Measurements from ENCODE around the gene OR2L2. TPM values are rescaled to one million over a fixed set of nuclear protein-coding genes. Genes with fewer than 3 reads are reported as not detected.
"Not testable (repeated sequence)": the region's sequence is repeated elsewhere in the genome, so short reads cannot be mapped to it uniquely, and the experiment has no call there.

Gene OR2L2
- total RNA-seq, 4 donors from 2014 or later = 0.60 TPM; not detected in 3

DNA sequence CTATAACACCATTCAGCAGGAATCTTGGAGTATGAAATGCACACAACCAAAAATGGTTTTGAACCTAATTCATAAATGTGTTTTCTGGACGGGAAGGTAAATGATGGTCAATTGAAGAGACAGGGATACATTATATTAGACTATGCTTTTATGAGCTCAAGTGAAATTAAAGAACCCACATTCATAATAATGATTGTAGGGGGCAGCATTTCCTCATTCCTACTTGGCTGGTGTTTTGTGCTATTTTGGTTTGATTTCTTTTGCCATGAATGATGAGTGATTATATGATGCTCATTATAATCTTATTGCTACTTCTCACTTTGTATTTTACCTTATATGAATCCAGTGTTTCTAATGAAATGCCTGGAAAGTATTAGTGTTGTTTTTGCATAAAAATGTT lies 17.1 kb downstream of the OR2L2 start:
- H3K4me1 ChIP-seq = no peaks in the 10 kb centered on the region
- DNase-seq (ENCODE audit: low spot score in 2 of 2) = no peak
- TF ChIP-seq, protein P1, sequence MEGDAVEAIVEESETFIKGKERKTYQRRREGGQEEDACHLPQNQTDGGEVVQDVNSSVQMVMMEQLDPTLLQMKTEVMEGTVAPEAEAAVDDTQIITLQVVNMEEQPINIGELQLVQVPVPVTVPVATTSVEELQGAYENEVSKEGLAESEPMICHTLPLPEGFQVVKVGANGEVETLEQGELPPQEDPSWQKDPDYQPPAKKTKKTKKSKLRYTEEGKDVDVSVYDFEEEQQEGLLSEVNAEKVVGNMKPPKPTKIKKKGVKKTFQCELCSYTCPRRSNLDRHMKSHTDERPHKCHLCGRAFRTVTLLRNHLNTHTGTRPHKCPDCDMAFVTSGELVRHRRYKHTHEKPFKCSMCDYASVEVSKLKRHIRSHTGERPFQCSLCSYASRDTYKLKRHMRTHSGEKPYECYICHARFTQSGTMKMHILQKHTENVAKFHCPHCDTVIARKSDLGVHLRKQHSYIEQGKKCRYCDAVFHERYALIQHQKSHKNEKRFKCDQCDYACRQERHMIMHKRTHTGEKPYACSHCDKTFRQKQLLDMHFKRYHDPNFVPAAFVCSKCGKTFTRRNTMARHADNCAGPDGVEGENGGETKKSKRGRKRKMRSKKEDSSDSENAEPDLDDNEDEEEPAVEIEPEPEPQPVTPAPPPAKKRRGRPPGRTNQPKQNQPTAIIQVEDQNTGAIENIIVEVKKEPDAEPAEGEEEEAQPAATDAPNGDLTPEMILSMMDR (IDR thresholded peaks at IDR 0.05) = no peak
- TF ChIP-seq POLR2A (IDR thresholded peaks at IDR 0.05) (no peak), EP300 (IDR thresholded peaks at IDR 0.05) (no peak)
- no peaks in the 10 kb centered on the region for H3K27me3 ChIP-seq
- H3K27ac ChIP-seq = no peak overlapping the region
- H3K4me3 ChIP-seq = no peak overlapping the region
- no peaks in the 10 kb centered on the region for H3K36me3 ChIP-seq
- WGBS, 2 donors = 65 to 73% methylated on average over 1 of the region's 1 CpG
- H3K9me3 ChIP-seq = no peaks in the 10 kb centered on the region

DNA sequence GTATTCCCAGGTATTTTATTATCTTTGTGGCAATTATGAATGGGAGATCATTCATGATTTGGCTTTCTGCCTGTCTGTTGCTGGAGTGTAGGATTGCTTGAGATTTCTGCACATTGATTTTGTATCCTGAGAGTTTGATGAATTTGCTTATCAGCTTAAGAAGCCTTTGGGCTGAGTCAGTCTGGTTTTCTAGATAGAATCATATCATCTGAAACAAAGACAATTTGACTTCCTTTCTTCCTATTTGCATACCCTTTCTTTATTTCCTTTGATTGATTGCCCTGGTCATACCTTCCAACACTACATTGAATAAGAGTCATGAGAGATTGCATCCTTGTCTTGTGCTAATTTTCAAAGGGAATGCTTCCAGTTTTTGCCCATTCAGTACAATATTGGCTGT lies 24.8 kb downstream of the OR2L2 start:
- H3K4me1 ChIP-seq = no peaks in the 10 kb centered on the region
- H3K4me3 ChIP-seq = no peak overlapping the region
- TF ChIP-seq, protein P1 (IDR thresholded peaks at IDR 0.05) = no peak
- no peak for TF ChIP-seq EP300 (IDR thresholded peaks at IDR 0.05)
- no peak for TF ChIP-seq POLR2A (IDR thresholded peaks at IDR 0.05)
- H3K36me3 ChIP-seq = no peaks in the 10 kb centered on the region
- DNase-seq (ENCODE audit: low spot score in 2 of 2) = no peak
- H3K27ac ChIP-seq = no peak overlapping the region
- H3K27me3 ChIP-seq = no peaks in the 10 kb centered on the region
- peaks cover 0 to 10% (median 4%) of the 10 kb centered on the region in 4 donors for H3K9me3 ChIP-seq

DNA sequence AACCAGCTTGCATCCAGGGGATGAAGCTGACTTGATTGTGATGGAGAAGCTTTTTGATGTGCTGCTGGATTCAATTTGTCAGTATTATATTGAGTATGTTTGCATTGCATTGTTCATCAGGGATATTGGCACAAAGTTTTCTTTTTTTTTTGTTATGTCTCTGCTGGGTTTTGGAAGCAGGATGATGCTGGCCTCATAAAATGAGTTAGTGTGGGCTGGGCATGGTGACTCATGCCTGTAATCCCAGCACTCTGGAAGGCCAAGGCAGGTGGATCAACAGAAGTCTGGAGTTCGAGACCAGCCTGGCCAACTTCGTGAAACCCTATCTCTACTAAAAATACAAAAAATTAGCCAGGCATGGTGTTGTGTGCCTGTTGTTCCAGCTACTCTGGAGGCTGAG lies 25.4 kb downstream of the OR2L2 start:
- 77 to 83% methylated on average over 2 of the region's 2 CpGs for WGBS, 2 donors
- TF ChIP-seq EP300 (IDR thresholded peaks at IDR 0.05) (no peak), POLR2A (IDR thresholded peaks at IDR 0.05) (no peak)
- TF ChIP-seq, protein P1 (IDR thresholded peaks at IDR 0.05) = no peak
- no peak overlapping the region for H3K4me3 ChIP-seq
- peaks cover 0 to 10% (median 4%) of the 10 kb centered on the region in 4 donors for H3K9me3 ChIP-seq
- no peaks in the 10 kb centered on the region for H3K36me3 ChIP-seq
- H3K4me1 ChIP-seq = no peaks in the 10 kb centered on the region
- no peak for DNase-seq (ENCODE audit: low spot score in 2 of 2)
- H3K27ac ChIP-seq = no peak overlapping the region
- no peaks in the 10 kb centered on the region for H3K27me3 ChIP-seq

DNA sequence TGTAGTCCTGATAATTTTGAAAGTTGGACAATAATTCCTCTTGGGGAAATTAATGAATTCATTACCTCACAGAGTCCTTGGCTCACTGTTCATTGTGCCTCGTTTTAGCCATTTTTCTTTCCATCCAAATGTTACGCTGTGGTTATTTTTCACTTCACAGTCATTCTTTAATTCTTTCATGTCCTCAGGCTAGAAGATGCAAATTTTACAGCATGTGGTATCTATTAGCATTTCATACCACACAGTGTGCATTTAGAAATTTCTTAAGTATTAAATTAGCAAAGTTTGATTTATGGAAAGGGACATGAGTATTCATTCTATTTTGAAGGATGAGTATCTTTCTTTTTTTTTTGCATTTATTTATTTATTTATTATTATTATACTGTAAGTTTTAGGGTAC lies 35.2 kb downstream of the OR2L2 start:
- 70 to 86% methylated on average over 2 of the region's 2 CpGs for WGBS, 2 donors

DNA sequence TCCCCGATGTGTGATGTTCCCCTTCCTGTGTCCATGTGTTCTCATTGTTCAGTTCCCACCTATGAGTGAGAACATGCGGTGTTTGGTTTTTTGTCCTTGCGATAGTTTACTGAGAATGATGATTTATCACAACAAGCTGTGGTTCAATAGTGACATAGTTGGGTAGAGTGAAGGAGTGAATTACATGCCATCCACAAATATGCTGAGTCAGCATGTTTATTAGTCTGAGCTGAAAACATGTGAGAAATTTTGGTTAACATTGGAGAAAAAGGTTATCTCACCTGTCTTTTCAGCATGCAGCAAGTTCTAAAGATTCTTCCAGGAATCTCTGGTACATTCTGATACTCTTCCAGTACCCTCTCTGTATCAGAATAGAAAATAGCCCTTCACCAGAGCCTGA lies 35.7 kb downstream of the OR2L2 start:
- H3K27ac ChIP-seq = no peak overlapping the region
- no peaks in the 10 kb centered on the region for H3K36me3 ChIP-seq
- no peaks in the 10 kb centered on the region for H3K9me3 ChIP-seq
- WGBS, 2 donors = 99 to 100% methylated on average over 3 of the region's 3 CpGs
- TF ChIP-seq EP300 (IDR thresholded peaks at IDR 0.05) (no peak), POLR2A (IDR thresholded peaks at IDR 0.05) (no peak)
- TF ChIP-seq, protein P1 (IDR thresholded peaks at IDR 0.05) = no peak
- no peak for DNase-seq (ENCODE audit: low spot score in 2 of 2)
- no peak overlapping the region for H3K4me3 ChIP-seq
- no peaks in the 10 kb centered on the region for H3K27me3 ChIP-seq
- H3K4me1 ChIP-seq = no peaks in the 10 kb centered on the region

More for the DNA sequence above, 35.2 kb downstream of the OR2L2 start:
- TF ChIP-seq, protein P1 (IDR thresholded peaks at IDR 0.05) = no peak
- TF ChIP-seq POLR2A (IDR thresholded peaks at IDR 0.05) (no peak), EP300 (IDR thresholded peaks at IDR 0.05) (no peak)
- Histone ChIP-seq H3K4me3 (no peak overlapping the region), H3K9me3 (no peaks in the 10 kb centered on the region), H3K27ac (no peak overlapping the region), H3K27me3 (no peaks in the 10 kb centered on the region), H3K4me1 (no peaks in the 10 kb centered on the region), H3K36me3 (no peaks in the 10 kb centered on the region)
- DNase-seq (ENCODE audit: low spot score in 2 of 2) = no peak

DNA sequence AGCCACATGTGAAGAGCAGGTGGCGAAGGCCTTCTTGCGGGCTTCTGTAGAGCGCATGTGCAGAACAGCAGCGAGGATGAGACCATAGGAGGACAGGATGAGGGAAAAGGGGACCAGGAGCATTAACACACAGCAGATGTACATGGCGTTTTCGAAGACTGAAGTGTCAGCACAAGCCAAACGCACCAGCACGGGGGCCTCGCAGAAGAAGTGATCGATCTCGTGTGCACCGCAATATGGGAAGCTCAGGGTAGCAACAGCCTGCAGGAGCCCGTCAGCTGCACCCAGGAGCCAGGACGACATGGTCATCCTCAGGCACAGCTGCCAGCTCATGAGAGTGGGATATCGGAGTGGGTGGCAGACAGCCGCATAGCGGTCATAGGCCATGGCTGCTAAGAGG lies 54.0 kb downstream of the OR2L2 start:
- not testable (repeated sequence) for H3K4me1 ChIP-seq; DNase-seq (ENCODE audit: low spot score in 2 of 2); H3K9me3 ChIP-seq; H3K4me3 ChIP-seq; H3K36me3 ChIP-seq; H3K27ac ChIP-seq; H3K27me3 ChIP-seq
- WGBS, 2 donors = 70 to 92% methylated on average over 2 to 10 of the region's 17 CpGs
